Measurements from ENCODE around the gene CLMN. TPM values are rescaled to one million over a fixed set of nuclear protein-coding genes. Genes with fewer than 3 reads are reported as not detected.

The CLMN gene
- total RNA-seq, 1 donor from 2014 or later, result 7.7 TPM

DNA sequence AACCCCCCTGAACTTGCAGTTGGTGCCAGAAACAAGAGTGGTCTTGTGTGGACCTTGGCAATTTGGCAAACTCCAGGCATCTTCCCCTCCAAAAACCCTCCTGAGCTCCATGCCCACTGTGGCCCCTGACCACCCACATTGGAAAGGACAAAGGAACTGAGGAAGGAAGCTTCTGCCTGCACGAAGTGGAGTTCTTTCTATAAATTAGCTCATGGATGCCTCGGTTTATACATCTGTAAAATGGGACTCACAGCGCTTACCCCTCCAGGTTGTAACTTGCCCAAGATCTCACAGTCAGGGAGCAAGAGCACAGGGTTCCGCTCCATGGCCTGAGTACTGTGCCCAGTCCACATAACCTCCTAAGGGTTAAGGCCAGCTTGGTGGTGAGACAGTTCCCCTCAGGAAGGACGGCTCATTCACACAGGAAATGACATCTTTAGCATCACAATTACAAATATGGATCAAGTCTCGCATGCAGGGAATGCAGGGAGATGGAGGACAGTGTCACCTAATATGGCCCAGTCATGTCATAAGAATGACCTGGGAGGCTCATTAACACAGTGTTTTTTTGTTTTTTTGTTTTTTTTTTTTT, 66.6 kb downstream of the CLMN start:
- TF ChIP-seq, protein P1, sequence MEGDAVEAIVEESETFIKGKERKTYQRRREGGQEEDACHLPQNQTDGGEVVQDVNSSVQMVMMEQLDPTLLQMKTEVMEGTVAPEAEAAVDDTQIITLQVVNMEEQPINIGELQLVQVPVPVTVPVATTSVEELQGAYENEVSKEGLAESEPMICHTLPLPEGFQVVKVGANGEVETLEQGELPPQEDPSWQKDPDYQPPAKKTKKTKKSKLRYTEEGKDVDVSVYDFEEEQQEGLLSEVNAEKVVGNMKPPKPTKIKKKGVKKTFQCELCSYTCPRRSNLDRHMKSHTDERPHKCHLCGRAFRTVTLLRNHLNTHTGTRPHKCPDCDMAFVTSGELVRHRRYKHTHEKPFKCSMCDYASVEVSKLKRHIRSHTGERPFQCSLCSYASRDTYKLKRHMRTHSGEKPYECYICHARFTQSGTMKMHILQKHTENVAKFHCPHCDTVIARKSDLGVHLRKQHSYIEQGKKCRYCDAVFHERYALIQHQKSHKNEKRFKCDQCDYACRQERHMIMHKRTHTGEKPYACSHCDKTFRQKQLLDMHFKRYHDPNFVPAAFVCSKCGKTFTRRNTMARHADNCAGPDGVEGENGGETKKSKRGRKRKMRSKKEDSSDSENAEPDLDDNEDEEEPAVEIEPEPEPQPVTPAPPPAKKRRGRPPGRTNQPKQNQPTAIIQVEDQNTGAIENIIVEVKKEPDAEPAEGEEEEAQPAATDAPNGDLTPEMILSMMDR (conservative IDR thresholded peaks at IDR 0.05), result no peak
- Mint-ChIP-seq H3K27ac (ENCODE audit: unreplicated experiment) (peak overlapping the region; percentile 64), H3K4me3 (no peak overlapping the region), H3K9me3 (no peaks in the 10 kb centered on the region), H3K4me1 (peaks cover 57% of the 10 kb centered on the region), H3K27me3 (ENCODE audit: low read depth) (no peaks in the 10 kb centered on the region), H3K36me3 (ENCODE audit: low read depth) (no peaks in the 10 kb centered on the region)
- DNase-seq (ENCODE audit: low read depth, low spot score), result no peak

DNA sequence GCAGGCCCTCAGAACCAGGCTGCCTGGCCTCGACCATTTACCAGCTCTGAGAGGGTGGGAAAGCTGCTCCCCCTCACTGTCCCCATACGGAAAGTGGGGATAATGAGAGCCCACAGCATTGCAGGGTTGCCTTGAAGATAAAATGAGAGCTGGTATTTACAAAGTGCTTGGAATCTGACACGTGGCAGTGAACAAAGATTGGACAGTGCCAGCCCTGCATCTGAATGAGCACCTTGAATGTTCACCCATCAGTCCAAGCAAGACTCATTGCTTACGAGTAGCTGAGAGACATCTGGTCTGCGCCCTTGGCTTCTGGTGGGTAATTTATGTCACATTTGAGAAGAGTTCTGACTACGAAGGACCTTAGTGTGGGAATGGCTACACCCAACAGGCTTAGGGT, 67.5 kb downstream of the CLMN start:
- H3K4me3 Mint-ChIP-seq, result no peak overlapping the region
- H3K27ac Mint-ChIP-seq (ENCODE audit: unreplicated experiment), result no peak overlapping the region
- peaks cover 57% of the 10 kb centered on the region for H3K4me1 Mint-ChIP-seq
- TF ChIP-seq, protein P1 (conservative IDR thresholded peaks at IDR 0.05), result no peak
- H3K27me3 Mint-ChIP-seq (ENCODE audit: low read depth), result no peaks in the 10 kb centered on the region
- no peaks in the 10 kb centered on the region for H3K9me3 Mint-ChIP-seq
- DNase-seq (ENCODE audit: low read depth, low spot score), result no peak
- H3K36me3 Mint-ChIP-seq (ENCODE audit: low read depth), result no peaks in the 10 kb centered on the region

DNA sequence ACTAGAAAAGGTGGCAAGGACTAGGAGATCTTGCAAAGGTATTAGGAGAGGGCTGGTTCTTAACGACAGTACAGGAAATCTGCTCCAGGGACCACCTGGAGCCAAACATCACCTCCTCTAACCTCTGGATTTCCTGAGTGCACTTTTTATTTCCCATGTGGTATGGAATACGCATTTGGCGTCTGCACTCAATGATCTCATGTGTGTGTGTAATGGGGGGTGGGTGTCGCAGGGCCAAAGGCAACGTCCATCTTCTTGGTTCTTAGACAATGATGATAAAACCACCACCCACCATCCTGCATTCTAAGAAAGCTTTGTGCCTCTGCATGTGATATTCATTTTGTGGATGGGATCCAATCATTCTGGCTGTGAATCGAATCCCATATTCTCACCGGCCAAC, 68.8 kb downstream of the CLMN start:
- TF ChIP-seq, protein P1 (conservative IDR thresholded peaks at IDR 0.05), result no peak
- H3K4me1 Mint-ChIP-seq, result peaks cover 45% of the 10 kb centered on the region
- H3K27me3 Mint-ChIP-seq (ENCODE audit: low read depth), result no peaks in the 10 kb centered on the region
- DNase-seq (ENCODE audit: low read depth, low spot score), result no peak
- no peaks in the 10 kb centered on the region for H3K36me3 Mint-ChIP-seq (ENCODE audit: low read depth)
- no peak overlapping the region for H3K27ac Mint-ChIP-seq (ENCODE audit: unreplicated experiment)
- no peaks in the 10 kb centered on the region for H3K9me3 Mint-ChIP-seq
- no peak overlapping the region for H3K4me3 Mint-ChIP-seq

DNA sequence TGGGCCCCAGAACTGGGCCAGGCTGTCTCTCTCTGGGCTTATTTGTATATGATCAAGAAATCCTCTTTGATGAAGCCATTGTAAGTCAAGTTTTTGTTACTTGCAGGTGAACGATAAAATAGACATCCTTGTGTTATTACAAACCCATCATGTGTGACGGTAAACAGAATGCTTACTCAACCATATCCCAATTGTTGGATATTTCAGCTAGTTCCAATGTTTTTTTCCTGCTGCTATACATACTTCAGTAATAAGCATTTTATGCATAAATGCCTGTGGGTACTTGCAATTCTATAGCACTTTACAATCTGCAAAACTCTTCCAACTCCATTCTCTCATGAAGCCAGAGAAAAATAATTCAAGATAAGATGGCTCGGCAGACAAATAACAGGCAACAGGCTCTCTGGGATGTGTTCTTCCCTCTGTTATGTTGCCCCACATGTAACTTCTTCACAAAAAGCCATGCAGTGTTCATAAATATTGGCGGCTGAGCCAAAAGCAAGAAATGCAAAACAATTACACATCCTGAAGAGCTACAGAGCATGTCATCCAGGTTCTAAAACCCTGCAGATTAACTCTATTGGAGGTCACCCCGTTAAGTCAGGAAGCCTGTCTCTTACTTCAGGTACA, 69.5 kb downstream of the CLMN start:
- DNase-seq (ENCODE audit: low read depth, low spot score), result no peak
- H3K27me3 Mint-ChIP-seq (ENCODE audit: low read depth), result no peaks in the 10 kb centered on the region
- TF ChIP-seq, protein P1 (conservative IDR thresholded peaks at IDR 0.05), result no peak
- peaks cover 2% of the 10 kb centered on the region for H3K9me3 Mint-ChIP-seq
- H3K4me3 Mint-ChIP-seq, result no peak overlapping the region
- no peaks in the 10 kb centered on the region for H3K36me3 Mint-ChIP-seq (ENCODE audit: low read depth)
- H3K27ac Mint-ChIP-seq (ENCODE audit: unreplicated experiment), result no peak overlapping the region
- H3K4me1 Mint-ChIP-seq, result peaks cover 38% of the 10 kb centered on the region

DNA sequence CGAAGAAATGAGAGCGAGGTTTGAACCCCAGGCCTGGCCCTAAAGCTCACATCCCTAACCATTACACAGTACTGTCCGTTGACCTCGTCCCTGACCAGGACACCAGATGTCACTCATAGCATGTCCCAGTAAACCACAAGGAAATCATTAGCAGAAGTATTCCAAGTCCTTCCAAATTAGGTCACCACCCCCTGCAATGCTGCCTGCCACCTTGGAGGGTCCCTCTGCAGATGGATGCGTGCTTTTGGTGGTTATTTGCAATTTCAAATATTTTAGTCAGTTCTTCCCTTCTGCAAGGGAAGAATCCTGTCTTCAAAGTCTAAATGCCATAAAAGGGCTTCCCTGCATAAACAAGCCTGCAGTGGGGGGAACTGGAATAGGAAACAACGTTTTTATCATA, 71.3 kb downstream of the CLMN start:
- H3K36me3 Mint-ChIP-seq (ENCODE audit: low read depth), result no peaks in the 10 kb centered on the region
- peaks cover 33% of the 10 kb centered on the region for H3K4me1 Mint-ChIP-seq
- H3K27ac Mint-ChIP-seq (ENCODE audit: unreplicated experiment), result no peak overlapping the region
- no peaks in the 10 kb centered on the region for H3K27me3 Mint-ChIP-seq (ENCODE audit: low read depth)
- DNase-seq (ENCODE audit: low read depth, low spot score), result no peak
- H3K4me3 Mint-ChIP-seq, result no peak overlapping the region
- TF ChIP-seq, protein P1 (conservative IDR thresholded peaks at IDR 0.05), result no peak
- peaks cover 3% of the 10 kb centered on the region for H3K9me3 Mint-ChIP-seq
